NCI-H82 (cell line): ENCODE data around the gene UBP1.
"Not testable (repeated sequence)": the region's sequence is repeated elsewhere in the genome, so short reads cannot be mapped to it uniquely, and the experiment has no call there.

Experiments used
- DNase-seq: peaks from one replicate; lab custom pipeline; 2025; lab: John Stamatoyannopoulos, UW

UBP1 gene

DNA sequence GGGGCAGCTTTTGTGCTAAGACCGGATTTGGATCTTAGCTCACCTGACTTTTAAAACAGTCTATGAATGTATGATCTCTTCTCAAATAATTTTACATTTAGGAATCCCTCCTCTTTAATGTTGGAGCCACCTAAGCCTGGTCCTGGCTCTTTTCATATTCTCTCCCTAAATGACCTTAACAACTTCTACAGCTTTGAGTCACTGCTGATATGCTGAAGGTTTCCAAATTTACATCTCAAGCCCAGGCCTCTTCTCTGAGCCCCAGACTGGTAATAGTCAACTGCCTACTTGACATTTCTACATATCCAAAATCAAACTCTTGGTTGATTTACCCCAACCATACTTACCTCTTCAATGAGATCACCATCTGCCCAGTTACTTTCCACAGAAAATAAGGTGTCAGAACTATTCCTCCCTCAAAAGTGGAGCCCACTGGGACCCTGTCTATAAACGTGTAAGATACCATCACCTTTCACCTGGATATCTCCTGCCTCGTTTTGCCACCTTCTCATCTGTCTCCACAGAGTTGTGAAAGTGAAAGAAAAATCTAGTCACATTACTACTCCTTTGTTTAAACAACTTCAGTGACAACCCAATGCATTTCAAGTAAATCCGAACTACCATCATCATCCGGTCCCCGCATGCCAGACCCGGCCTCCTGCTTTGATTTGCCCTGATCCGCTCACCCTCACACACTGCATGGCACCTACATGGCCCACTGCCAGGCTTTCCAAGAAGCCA is 48.8 kb downstream of the UBP1 start:
- no peak for DNase-seq

DNA sequence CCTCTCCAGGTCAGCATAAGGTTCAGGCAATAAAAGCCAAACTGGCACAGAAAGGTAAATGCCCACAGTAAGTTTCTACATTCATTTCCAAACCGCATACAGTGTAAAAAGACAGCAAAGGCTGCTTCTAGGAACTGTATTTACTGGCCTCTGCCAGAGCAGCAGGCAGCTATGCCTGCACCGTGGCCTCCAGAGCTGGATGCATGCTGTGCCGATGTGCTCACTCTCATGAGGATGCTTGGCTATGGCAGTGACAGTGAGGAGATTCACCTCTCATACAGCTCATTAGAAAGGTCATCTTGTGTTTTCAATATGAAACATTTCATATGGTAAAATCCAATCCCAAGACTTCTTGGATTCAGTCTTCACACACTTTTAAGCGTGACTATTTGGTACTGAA is 50.3 kb downstream of the UBP1 start:
- DNase-seq = no peak

DNA sequence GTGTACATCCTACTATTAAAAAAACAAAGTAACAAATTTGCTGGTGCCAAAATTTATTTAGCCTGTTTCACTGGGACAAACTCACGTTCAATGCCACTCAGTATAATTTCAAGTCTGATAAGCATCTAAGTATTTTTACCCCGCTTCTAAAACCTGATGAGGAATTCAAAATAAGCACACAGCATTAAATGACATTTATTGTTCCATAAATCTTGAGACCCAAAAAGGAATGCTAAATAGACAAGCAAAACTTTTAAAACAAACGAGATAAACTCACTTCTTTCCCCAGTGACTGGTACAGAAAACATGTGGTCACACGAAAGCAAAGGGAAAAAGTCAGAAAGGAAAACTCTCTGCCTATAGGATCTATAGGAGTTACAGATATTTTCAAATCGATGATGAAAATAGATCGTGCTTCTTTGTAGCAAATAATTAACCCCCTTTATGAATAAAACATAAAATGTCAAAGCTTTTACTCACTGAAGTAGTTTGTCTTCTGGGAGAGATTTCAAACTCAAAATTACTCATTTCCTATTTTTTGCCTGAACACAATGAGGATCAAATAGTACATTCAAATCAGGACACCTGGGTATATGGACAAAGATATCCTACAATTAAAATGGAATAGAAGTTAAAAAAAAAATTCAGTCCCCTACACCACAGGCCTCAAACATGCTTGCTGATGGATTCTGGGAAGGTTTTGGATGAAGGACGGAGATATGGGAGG is 51.7 kb downstream of the UBP1 start:
- DNase-seq = no peak

DNA sequence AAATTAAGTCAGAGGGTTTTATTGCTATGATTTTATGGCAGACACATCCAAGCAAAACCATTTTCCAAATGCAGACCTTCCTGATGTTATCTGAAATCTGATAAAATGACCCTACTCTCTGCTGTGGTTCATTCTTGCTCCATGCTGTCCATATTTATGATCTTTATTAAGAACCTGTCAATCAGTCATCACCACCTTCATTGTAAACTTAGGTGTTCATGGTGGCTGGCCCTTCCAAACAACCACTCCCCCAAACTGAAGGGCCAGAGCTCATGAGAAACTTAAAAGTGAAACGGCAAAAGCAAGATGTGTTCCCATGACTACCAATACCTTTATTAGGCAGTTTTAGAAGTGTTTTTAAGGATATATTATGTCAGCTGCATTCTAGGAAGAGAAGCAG is 53.6 kb downstream of the UBP1 start:
- no peak for DNase-seq

DNA sequence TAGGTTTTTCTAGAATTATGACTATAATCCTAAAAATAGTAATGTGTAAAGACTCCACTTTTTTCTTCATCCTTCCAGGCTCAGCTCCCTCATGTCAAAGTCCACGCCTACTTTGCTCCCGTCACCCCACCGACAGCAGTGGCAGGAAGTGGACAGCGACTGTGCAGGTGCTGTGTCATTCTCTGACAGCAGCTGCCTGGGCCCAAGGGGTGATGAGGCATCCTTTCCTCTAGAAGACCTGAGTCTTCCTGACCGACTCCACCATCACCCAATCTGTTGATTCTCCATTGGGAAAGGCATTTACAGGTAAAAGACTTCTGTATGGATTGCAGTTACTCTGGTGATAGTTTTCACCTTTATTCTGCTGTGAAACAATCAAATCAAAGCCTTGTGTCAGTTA is 54.8 kb downstream of the UBP1 start:
- no peak for DNase-seq

DNA sequence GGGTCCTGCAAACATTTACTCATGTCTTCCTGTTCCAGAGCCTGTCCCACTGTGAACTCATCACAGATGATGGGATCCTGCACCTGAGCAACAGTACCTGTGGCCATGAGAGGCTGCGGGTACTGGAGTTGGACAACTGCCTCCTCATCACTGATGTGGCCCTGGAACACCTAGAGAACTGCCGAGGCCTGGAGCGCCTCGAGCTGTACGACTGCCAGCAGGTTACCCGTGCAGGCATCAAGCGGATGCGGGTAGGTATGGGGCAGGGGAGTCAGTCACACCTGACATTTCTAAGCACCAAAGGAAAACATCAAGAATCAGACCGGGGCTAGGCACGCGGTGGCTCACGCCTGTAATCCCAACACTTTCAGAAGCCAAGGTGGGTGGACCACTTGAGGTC is 56.3 kb downstream of the UBP1 start:
- DNase-seq = no peak

DNA sequence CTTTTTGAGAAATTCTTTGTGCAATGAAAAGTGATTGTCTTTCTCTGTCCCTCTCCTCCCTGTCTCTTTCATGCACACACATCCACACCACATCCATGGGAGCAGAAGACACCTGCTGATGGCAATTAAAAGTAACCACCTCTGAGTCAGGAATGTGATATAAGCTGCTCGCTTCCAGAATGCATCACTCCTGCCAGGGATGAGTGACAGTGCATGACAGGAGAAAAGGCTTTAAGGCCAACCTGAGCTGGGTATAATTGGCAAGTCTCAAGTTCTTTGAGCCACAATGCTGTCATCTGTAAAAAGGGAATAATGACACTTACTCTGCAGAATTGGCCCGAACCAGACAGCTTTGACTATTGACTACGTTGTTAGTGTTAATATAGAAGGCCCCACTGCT is 59.6 kb downstream of the UBP1 start:
- no peak for DNase-seq

DNA sequence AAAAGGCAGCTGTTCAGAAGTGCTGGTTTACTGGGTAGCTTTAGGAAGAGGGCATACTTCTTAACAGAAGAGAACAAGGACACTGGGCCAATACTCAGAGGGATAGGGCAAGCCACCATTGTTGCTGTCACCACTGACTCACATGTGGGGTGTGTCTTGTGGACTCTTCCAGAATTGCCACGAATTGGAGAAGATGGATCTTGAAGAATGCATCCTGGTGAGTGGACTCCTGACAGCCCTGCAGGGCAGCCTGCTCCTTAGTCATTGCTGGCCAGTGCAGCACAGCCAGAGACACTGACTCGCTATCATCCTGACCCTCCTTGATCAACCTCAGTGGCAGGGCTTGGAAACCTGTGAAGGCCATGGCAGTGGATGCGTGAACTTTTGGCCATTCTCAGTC is 62.3 kb downstream of the UBP1 start:
- no peak for DNase-seq

DNA sequence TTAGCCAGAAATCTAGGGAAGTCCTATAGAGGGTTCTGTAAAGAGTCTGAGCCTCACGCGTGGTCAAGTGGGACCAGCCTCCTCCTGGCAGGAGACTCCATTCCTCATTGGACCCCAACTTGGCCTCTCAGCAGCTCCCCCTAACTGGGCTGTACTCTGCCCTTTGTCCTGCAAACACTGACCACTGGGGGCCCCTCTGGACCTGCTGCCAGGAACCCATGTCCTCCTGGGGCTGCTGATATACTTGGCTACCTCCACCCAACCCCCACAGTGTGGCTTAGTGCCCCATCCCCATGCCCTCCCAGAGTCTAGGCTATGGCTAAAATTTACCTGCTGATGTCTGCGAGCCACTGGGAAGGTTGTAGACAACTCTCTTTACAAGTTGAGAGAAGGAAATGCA is 62.7 kb downstream of the UBP1 start:
- no peak for DNase-seq

DNA sequence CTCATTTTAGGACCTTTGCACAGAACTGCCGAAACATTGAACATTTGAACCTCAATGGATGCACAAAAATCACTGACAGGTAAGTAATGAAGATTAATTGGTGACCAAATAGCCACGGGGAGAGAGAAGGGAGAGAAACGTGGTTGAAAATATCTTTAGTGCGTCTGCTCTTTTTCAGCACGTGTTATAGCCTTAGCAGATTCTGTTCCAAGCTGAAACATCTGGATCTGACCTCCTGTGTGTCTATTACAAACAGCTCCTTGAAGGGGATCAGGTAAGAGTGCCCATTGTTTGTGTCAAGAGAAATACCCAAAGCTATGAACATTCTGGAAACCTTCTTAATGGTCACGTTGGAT is 67.1 kb downstream of the UBP1 start:
- no peak for DNase-seq

DNA sequence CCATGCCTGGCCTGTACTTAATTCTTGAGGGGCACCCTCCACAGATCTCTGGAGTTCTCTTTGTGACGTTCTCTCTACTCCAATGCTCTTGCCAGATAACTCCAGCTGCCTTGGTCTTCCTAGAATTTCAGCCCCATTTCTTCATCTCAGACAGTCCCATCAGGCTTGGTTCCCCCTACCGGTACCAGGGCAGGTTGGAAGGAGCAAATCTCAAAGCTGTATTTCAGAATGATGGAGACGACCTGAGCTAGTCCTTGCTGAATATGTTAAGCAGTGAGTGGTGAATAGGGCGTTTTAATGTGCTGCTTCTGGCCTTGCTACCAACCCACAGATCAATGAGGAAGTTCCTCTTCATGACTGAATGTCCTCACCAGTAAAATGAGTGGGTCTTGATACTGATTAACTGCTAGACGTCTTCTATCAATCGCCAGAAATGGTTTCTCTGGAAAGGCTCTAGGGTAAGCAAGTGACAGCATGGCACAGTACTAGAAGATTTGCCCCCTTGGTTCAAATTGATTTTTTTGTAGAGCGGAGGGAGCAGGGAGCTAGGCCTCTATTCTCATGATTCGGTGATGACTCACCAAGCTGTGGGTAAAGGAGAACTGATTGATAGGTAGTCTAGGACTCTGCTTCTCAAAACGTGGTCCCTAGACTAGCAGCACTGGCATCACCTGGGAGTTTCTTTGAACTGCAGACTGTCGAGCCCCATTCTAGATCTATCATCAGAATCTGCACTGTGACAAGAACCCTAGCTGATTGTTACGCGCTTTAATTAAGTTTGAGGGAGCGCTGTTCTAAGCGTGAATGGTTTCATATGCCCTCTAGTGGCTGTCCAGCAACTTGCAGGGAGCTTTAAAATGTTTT is 67.8 kb downstream of the UBP1 start:
- DNase-seq = peak; percentile 68

DNA sequence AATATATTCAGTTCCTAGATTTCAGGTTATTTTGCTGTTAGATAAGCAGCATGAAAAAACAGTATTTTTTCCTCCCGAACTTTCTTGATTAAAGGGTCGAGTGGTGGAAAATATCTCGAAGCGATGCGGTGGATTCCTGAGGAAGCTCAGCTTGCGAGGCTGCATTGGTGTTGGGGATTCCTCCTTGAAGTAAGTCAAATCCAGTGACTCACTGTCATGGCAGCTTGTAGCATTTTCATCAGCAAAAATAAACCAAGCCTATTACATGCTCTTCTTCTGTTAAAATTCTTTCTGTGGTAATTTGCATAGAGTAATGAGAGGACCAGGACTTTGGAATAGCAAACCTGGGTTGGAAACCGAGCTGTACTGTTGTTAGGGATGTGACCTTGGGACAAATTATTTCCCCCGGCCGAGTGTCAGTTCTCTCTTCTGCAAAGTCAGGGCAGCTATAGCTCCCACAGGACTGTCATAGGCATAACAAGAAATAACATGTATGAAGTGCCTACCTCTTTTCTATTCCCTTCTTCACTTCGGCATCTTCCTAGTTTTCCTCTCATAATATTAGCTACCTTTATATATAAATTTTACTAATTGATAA is 75.6 kb downstream of the UBP1 start:
- no peak for DNase-seq

DNA sequence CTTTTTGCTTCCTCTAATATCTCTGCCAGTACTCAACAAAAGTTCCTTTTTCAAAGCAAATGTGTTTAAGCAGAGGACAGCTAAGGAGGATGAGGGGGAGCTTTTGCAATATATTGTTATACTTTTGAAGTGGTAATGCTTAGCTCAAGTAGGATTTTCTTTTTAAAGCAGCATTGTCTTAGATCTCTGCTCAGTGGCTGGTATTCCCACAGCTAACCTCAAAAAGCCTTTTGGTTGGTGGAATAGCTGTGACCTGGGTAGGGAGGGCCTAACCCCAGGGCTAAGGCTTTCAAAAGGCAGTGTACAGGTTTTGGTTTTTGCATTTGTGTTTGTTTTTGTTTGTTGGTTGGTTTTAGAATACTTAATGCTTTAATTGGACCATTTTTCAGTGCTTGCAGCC is 76.1 kb downstream of the UBP1 start:
- DNase-seq = no peak

DNA sequence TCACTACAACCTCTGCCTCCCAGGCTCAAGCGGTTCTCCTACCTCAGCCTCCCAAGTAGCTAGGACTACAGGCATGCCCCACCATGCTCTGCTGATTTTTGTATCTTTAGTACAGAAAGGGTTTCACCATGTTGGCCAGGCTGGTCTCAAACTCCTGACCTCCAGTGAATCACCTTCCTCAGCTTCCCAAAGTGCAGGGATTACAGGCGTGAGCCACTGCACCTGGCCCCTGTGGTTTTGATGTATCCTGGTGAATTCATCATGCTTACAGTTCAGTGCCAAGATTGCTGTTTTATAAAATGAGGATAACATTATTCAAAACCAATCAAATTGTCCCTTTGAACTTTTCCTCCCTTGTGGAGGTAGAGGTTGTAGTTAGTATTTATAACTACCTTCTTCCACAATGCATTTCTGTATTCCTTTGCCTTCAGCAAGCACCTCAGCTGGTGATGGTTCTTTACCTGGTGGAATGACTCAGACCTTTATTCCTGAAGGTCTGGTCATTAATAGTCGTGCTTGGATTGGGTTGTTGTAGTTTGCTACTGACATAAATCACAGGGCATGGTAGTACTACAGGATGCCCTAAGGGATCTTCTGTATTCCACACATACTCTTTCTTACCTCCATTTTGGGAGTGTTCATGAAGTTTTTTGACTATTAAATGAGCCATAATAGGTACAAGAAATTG is 76.9 kb downstream of the UBP1 start:
- no peak for DNase-seq

DNA sequence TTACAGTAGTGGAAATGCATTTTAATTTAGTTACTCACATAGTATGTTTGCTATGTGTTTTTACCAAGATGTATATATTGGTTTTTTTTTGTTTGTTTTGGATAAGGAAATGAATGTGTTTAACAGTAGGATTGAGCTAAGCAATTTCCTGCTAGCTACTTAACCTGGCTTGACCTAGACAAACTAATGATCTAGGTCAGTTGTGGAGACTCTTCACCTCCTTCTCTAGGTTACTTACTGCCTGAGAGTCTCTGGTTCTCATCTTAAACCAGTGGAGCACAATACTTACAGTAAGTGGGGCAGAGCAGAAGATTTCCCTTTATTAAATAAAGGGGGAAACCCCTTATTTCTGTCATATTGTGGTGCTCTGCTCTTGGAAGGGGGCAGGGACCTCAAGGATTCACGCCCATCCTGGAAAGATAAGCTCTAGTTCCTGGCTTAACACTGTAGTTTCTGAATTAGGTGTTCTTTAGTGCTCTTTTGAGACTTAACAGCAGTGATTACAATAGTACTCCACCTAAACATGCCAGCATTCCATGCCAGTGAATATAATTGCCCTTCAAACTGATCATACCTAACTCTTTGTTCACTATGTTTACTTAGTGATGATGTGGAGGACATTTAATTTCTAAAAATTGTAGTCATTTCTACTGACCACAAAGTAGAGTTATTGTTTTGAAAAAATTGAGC is 79.9 kb downstream of the UBP1 start:
- DNase-seq = no peak

DNA sequence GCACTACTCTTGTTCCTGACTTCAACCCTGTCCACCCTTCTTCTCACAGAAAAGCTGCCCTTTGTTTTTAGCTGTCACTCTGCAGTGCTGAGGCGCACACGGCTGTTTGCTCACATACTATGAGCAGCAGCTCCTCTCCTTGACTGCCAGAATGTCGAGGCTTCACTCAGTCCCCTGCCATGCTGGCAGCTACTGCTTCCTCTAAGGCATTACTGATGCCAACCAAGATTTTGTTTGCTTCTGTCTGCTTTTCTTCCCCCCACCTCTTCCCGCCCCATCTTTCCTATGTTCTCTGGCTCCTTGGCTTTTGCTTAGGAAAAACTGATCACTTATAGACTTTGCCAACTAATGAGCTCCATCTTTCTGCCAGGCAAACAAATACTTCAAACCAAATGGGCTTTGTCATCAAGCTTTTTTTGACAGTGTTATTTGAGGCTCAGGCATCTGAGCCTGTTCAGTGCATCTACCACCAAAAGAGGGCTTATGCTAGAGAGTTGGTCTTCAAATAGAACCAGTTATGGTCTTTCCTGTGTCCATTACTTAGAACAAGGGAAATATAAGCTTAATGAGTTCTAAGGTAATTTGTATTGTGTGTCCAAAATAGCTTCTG is 81.9 kb downstream of the UBP1 start:
- DNase-seq = no peak

DNA sequence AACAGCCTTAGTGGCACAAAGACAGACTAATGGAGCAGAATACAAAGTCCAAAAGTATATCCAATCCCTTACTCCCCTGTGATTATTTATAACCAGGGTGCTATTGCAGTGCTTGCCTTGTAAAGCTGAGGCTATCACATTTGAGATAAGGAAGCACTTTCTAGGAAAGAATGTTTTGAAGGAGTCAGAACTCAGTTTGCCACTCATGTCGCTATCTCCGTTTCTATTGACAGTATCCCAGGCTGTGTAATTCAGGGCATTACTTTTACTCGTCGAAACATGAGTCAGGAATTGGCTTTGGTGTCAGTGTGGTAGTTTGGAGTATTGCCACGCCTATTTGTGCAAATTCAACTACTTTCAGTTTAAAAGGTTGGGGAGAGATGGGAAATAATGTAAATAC is 84.6 kb downstream of the UBP1 start:
- DNase-seq = no peak

DNA sequence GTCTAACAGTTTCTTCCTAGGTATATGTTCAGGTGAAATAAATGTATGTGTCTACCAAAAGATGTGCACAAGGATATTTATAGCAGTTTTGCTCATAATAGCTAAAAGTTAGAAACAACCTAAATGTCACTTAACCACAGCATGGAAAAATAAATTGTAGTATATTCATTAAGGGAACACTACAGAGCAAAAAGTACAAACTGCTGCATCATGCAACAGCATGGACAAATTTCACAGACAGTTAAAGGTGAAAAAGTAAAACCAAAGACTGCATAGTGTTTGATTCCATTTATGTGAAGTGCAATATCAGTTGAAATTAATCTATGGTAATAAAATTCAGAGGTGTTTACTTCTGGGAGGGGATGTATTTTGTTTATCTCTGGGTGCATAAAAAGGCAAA is 100.4 kb downstream of the UBP1 start:
- DNase-seq = no peak

DNA sequence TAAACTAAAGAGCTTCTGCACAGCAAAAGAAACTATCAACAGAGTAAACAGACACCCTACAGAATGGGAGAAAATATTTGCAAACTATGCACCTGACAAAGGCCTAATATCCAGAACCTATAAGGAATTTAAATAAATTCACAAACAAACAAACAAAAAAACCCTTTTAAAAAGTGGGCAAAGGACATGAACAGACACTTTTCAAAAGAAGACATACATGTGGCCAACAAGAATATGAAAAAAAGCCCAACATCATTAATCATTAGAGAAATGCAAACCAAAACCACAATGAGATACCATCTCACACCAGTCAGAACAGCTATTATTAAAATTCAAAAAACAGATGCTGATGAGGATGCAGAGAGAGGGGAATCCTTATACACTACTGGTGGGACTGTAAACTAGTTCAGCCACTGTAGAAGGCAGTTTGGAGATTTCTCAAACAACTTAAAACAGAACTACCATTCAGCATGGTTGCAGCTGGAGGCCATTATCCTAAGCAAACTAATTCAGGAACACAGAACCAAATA is 101.2 kb downstream of the UBP1 start:
- DNase-seq = not testable (repeated sequence)
